DMS79 (cell line): Measurements from ENCODE around the gene ARHGAP26.
"Not testable (repeated sequence)": the region's sequence is repeated elsewhere in the genome, so short reads cannot be mapped to it uniquely, and the experiment has no call there.

Source experiments
- DNase-seq: peaks from one replicate; lab custom pipeline; 2025; lab: John Stamatoyannopoulos, UW

Gene ARHGAP26

DNA sequence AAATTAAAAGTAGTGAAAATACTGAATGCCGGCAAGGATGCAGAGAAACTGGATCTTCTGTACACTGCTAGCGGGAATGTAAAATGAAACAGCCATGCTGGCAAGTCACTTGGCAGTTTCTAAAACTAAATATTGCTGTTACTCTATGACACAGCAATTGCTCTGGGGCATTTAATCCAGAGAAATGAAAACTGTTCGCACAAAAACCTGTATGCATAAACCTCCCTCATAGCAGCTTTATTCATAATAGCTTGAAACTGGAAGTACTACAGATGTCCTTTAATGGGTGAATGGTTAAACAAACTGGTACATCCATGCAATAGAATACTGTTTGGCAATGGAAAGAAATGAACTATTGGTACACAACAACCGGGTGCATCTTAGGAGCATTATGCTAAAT is 167.2 kb downstream of the ARHGAP26 start:
- DNase-seq: no peak

DNA sequence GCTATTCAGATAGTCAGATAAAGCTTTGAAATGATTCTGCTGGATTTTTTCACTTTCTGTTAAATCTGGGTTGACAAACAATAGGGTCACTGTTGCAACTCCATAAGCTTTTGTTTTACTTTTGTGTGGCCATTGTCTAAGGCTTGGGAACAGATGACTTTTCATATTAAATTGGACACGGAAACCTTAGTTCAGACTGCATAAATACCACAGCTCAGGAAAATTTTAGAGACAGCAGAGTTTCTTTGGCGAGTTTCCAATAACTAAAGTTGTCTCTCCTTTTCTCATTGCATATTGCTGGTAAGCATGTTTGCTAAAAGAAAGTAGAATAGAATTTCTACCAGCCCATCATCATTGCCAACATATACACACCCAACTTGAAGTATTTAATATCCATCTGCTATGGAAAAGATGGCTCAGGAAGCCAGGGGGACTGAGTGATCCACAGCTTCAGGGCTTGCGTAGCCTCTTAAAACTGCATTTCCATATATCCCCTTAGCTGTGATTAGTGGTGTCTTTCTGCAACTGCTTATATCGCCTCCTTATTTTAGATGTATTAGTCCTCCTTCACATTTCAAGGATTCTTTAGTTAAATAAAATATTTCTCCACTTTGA is 168.2 kb downstream of the ARHGAP26 start:
- DNase-seq: no peak

DNA sequence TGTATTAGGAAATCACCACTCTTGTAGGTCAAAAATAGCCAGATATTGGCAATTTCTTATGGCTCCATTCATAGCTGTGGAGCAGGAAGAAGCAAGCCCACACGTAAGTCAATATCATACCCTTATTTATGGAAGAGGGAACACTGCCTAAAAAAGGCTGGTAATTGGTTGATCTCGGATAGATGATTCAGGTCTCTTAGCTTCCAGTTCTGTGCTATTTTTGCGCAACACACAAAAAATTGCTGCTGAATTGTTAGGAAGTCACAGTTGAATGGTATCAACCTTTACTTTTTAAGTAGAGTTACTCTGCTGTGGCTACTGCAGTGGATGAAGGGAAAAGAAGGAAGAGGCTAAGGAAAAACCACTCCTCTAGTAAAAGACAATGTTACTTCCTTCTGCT is 168.8 kb downstream of the ARHGAP26 start:
- no peak for DNase-seq

DNA sequence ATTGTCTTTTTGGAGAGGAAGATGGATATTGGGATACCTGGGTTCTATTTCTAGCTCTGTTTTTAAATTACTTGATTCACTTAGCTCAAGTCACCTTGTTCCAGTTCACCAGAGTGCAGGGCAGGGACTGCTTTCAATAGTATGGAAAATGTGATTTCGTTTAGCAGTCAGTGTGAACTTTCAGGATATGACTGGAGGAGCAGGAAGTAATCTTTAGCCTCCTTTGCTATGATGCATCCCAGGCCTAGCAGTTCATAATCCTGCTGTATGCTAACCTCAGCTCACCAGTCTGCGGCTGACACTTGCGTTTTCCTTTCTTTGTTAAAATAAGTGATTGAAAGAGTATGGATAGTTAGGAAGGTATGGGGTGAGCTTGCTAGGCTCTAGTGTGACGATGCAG is 169.7 kb downstream of the ARHGAP26 start:
- no peak for DNase-seq

DNA sequence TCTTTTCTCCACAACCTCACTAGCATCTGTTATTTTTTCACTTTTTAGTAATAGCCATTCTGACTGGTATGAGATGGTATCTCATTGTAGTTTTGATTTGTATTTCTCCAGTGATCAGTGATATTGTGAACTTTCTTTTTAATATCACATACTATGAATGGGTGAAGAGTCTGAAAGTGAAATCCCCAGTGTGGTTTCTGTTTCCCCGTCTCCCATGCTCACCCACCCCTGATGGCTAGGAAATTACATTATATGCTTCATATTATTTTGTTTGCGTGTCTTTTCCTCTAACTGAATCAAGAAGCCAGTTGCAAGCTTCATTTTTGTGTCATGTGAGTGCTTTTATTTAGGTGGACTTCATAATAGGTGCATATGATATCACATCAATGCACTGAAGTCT is 171.1 kb downstream of the ARHGAP26 start:
- no peak for DNase-seq

DNA sequence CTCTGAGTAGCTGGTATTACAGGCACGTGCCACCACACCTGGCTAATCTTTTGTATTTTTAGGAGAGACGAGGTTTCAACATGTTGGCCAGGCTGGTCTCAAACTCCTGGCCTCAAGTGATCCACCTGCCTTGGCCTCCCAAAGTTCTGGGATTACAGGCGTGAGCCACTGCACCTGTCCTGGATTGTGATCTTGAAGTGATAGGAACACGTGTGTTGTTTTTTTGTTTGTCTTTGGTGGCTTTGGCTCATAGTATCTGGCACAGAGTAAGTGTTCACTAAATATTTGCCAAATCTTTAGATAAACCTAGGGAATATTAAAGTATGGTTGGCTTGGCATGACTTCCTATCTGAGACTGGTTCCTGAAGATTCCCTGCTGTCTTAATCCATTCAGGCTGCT is 172.7 kb downstream of the ARHGAP26 start:
- no peak for DNase-seq

DNA sequence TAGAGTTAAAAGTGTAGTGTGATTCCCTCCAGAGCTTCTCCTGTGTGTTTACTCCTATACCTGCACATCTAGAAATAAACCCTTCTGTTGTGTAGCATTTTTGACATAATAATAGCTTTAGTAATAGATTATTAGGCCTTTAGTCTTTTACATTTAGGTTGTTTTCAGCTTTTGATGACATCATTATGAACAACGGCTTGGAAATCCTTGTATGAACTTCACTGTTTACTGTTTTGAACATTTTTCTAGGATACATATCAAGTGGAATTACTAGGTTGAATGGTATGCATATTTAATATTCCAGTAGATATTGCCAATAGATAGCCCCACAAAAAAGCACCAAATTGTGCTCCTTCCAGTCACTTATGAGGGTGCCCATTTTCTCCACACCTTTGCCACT is 174.0 kb downstream of the ARHGAP26 start:
- no peak for DNase-seq

DNA sequence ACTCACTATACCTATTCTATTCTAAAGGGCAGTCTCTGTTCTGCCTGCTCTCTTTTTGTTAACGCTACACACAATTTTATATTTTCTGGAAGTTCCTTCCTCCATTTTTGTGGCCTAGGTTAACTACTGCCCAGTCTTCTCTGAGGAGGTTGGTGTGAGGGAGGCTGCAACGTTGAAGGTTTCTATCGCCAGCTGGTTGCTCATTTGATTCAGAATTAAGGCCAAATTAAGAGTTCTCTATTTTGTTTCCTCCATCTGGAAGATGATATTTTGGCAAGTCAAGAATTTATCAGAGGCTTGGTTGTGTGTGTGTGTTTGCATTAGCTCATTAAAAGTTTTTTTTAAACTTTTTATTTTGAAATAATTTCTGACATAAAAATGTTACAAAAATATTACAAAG is 175.1 kb downstream of the ARHGAP26 start:
- no peak for DNase-seq

DNA sequence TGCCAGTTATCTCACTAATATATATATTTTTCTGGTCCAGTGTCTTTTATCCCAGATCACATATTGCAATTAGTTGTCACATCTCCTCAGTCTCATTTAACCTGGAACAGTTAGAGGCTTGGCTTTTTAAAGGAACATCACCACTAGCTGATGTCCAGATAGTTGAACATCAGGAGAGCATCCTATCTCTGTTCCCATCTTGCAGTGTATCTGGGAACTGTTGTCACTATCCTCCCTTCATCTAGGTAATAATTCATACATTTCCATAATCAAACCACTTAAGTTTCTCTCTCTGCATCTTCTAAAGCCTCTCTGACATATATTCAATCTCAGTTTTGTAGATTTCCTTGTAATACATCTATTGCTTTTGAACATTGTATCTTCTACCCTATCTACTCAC is 175.7 kb downstream of the ARHGAP26 start:
- no peak for DNase-seq

DNA sequence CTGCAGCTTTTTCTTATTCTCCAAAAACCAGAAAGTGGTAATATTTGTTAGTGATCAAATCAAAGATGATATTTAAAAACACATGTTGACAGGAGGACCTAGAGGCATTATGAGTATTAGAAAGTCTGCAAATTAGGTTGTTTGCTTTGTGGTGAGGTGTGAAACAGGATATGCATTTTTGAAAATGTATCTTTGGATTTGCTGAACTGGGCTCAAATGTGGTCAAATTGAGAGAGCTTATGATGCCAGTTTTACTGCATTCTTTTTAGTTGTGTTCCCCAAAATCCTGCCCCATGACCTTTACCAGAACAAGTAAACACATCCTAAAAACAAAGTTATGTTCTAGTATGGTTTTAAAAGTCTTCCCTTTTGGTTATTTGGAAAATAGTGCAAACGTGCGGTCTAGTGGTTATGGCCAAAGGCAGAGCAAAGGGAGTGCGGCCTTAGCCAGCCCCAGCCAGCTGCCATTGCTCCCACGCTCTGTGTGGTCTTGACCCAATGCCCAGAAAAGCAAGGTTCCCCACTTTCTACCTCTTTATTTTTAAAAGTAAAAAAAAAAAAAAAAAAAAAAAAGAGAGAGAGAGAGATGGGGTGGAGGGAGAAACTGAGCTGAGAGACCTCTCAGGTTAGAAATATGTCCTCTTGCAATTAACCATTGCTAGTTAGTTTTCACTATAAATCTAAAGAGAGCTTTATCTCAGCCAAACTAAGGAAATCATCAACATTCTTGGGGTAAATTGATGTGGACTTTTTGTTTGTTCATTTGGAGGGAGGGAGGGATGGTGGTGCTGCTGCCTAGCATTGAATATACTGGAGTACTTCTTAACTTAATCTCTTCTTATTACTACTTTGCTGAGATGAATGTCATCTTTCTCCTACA is 176.6 kb downstream of the ARHGAP26 start:
- no peak for DNase-seq

DNA sequence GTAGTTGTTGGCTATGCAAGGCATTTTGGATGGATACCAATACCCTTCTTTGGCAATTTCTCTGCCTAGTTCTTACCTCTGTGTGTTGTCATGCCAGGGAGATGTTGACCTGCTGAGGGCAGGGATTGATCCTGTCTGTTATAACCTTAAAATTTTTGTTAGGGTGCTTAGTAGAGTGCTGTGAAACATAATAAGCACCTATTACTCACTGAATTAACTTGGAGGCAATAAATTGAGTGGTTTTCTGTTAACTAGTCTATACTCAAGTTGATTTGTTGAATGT is 177.2 kb downstream of the ARHGAP26 start:
- DNase-seq: no peak

DNA sequence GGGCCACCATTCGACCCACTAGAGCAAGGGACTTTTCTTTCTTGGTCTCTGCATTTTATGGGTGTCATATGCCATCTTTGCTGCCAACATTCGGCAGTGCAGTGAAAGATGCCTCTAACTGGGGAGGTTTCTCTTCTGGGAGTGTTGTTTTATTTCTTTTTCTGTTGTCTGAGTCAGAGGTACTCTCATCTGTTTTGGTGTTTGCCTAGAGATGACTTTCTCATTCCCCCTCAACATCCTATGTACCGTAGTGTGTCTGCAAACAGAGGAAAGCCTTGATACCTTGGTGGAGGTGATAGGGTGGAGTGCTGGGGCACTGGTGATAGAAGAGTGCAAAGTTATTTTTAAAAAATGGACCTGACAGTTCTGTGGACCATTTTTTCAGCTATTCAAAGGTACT is 182.1 kb downstream of the ARHGAP26 start:
- no peak for DNase-seq

DNA sequence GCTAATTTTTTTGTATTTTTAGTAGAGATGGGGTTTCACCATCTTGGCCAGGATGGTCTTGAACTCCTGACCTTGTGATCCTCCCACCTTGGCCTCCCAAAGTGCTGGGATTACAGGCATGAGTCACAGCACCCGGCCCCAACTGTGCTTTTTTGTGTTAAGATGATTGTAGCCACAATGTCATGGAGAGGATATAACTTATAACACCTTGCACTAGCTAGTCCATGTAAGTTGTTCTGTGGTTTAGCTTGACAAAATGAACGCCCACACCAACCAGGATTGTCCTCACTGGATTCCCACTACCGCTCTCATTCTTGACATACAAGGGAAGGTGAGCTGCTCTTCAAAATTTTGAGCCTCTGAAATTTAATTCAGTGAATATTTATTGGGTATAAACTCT is 182.7 kb downstream of the ARHGAP26 start:
- not testable (repeated sequence) for DNase-seq

DNA sequence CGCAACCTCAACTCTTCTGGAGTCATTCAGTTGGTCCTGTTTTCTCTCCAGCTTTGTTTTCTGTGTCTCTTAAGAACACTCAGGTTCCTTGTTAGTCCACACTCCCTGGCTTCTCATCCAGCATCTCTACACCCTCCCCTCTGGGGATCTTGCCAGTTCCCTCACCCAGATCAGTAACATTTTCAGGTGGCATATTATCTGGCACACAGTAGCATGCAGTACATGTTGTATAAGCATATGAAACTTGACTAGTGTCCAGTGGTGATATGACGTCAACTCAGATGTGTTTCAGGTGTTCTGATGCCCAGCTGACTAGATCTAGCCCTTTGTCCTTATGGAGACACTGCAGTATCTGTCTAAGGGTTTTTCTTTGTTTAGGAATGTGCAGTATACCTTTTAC is 184.3 kb downstream of the ARHGAP26 start:
- no peak for DNase-seq

DNA sequence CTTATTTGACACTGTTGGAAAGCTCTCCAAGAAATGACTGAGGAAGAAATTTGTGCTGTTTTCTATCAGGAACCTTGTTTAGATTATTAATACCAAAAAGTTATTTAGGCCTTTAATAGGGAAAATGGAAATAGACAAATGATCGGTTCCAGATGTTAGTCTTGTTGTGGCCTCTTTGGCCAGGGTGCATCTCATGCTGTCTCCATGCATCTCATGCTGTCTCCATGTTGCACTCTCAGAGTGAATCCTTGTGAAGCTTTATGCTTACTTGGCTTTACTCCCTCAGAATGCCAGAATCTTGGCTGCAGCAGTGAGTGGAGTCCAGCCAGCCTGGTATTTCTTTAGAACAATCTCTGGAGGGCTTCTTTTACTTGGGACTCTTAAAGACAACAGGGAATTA is 185.5 kb downstream of the ARHGAP26 start:
- DNase-seq: no peak

DNA sequence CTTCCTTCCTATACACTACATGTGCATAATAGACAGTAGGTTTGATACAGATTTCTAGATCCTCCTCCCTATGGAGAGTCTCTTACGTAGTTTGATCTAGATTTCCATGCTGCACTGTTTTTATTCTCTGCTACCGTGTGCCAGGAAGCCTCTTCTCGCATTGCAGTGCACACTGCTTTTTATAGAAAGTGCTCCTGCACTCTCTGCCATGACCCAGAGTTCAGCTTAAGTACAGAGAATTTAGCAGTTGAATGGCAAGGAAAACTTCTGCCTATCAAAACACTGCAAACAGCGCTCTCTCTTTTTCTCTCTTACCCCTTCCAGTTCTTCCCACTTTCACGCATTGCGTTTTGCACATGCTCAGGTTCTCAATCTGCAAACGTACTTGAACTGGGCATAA is 187.4 kb downstream of the ARHGAP26 start:
- no peak for DNase-seq

DNA sequence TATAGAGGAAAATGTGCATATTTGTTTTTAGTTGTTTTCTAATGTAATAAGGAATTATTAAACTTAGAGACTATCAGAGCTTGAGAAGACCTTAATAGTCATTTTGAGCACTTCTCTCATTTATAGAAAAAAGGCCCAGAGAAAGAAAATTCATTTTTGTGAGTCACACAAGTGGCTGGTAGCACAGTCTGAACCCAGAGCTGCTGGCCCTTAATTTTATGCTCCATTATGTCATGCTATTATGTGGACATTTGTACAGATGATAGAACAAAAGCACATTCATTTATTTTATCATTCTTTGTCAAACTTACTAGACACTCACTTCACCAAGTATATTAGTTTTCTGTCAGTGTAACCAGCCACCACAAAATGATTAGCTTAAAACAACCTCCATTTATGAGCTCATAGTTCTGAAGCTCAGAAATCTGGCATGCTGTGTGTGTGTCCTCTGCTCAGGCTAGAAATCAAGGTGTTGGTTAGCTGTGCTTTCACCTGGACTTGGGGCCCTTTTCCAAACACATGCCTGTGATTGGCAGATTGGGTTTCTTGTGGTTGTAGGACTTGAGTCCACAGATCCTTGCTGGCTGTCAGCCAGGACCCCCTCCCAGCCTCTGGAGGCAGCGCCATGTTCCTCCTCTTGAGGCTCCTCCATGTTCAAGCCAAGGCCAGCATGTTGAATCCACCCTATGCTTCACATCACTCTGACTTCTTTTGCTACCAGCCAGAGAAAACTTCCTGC is 188.9 kb downstream of the ARHGAP26 start:
- no peak for DNase-seq

DNA sequence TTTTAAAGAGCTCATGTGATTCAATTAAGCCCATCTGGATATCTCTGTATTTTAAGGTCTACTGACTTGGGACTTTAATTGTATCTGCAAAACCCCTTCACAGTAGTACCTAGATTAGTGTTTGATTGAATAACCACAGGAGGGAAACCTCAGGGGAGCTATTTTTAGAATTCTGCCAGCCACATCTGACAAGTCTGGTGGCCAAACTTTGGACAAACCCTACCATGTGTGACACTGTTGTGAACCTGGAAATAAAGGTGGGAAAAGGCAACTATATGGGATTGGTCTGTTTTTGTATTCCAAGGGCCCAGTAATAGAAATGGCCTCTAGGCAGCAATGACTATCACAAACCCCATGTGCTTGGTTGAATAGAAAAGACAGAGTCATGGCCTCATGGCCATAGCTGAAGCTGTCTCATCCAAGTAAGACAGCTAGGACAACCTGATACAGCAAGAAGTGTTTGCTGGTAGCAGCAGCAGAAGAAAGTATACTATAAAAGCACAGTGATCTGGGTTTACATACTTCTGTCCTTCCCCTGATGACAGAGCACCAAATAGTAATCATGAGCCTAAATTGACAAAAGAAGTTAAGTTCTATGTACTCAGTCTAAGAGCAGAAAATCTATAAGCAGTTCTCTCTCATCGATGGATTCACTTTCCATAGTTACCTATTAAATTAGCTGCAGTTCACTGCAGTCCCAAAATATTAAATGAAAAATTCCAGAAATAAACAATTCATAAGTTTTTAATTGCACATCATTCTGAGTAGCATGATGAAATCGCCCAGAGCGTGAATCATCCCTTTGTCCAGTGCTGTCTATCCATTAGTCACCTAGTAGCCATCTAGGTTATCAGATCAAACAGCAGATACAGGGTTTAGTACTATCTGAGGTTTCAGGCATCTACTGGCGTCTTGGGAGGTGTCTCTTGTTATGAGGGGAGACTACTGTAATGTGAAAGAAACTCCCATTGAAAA is 189.8 kb downstream of the ARHGAP26 start:
- no peak for DNase-seq

DNA sequence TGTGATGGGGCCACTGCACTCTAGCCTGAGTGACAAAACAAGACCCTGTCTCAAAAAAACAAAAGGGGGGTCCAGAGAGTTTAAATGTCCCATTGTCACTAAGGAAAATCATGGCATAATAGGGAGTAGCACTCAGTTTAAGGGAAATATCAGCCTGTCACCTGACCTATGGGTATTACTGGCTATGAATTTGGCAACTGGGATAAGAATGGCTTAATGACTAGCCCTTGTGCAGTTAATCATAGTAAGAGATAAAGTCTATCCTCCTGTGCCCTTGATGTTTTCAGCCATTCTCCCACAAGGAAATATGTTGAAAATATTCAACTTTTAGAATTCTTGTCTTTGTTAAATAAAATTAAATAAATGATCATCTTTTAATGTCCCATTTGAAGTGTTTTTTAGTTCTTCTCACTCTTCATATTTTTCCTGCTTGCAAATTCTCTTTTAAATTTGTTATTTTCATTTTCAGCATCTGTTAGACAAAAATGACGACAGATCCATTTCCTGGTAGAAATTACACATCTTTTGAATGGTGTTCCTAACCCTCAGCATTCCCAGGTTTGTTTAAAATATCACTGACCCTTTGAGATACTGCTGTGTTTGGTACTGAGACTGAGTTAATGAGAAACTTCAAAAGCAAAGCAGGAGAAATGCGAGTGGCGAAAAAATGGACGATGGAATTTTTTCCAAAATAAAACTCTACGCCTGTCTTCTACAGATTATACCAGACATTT is 191.4 kb downstream of the ARHGAP26 start:
- no peak for DNase-seq

DNA sequence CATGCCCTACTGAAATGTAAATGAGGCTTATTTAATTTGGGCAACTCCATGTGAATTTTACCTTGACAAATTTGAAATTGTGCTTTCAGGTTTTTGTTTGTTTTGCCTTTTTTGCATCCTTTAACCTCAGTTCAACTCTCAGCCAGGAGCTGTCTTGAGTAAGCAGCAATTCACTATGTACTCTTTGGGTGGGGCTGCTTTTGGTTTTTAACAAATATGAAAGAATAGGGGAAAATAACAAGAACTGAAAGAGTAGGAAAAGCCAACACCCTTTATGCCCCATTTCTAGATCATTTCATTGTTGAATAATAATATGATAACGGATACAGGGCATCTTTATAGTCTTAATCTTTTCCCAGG is 192.0 kb downstream of the ARHGAP26 start:
- DNase-seq: no peak
